ENCODE measurements around the gene DBET.
"Not testable (repeated sequence)": the region's sequence is repeated elsewhere in the genome, so short reads cannot be mapped to it uniquely, and the experiment has no call there.

- not testable (repeated sequence) for TF ChIP-seq CTCF, POLR2A (IDR thresholded peaks at IDR 0.05)
Observed at GRCh38 chr4:190047627-190048026, 16.7 kb upstream of the DBET start.
